ENCODE measurements around the gene NF2.

DNA sequence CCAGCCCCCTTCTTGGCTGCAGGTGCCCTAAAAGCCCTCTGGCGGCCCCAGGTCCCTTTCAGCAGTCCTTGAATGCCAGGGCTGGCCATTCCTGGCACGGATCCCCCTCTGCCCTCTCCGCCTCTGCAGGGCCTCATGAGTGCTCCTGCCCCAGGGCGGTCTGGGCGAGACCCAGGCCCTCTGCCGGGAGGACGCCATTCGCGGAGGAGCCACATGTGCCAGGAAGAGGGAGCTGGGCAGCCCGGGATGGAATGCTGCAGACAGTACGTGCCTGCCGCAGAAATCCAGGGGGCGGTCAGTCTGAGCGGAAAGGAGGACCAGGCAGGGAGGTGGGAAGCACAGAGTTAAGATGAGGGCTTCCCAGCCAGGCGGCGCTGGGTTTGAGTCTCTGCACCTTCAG, 119.2 kb downstream of the NF2 start:
- TF ChIP-seq, protein P1, sequence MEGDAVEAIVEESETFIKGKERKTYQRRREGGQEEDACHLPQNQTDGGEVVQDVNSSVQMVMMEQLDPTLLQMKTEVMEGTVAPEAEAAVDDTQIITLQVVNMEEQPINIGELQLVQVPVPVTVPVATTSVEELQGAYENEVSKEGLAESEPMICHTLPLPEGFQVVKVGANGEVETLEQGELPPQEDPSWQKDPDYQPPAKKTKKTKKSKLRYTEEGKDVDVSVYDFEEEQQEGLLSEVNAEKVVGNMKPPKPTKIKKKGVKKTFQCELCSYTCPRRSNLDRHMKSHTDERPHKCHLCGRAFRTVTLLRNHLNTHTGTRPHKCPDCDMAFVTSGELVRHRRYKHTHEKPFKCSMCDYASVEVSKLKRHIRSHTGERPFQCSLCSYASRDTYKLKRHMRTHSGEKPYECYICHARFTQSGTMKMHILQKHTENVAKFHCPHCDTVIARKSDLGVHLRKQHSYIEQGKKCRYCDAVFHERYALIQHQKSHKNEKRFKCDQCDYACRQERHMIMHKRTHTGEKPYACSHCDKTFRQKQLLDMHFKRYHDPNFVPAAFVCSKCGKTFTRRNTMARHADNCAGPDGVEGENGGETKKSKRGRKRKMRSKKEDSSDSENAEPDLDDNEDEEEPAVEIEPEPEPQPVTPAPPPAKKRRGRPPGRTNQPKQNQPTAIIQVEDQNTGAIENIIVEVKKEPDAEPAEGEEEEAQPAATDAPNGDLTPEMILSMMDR (IDR thresholded peaks at IDR 0.05), result no peak
- TF ChIP-seq POLR2A (IDR thresholded peaks at IDR 0.05), result no peak
